H9 (cell line): ENCODE results near the gene SAMM50. TPM values are rescaled to one million over a fixed set of nuclear protein-coding genes. Genes with fewer than 3 reads are reported as not detected.
A peak's percentile ranks its signal among the peaks of the same experiment; 100 is the strongest.

ENCODE experiments used
- DNase-seq: peaks from one replicate; pipeline ENCODE4 v3.0.0-alpha.2; 2017
- H2AFZ ChIP-seq: one replicate; pipeline ENCODE4 v1.6.1; 2013; ENCODE audit warnings: mild to moderate bottlenecking, low read length, control low read depth, moderate library complexity
- H2AK5ac ChIP-seq: 2 replicates; pipeline ENCODE4 v1.6.1; 2013; ENCODE audit warnings: low read length, control low read depth, mixed read lengths; ENCODE audit not compliant: insufficient read length
- H2BK120ac ChIP-seq: one replicate; pipeline ENCODE4 v1.6.1; 2013; ENCODE audit warnings: low read depth, mild to moderate bottlenecking, low read length, control low read depth, inconsistent platforms; ENCODE audit not compliant: poor library complexity, severe bottlenecking
- H2BK12ac ChIP-seq: 2 replicates; pipeline ENCODE4 v1.6.1; 2013; ENCODE audit warnings: low read length, control low read depth, mixed read lengths, low read depth; ENCODE audit not compliant: insufficient read length
- H2BK15ac ChIP-seq: 2 replicates; pipeline ENCODE4 v1.6.1; 2013; ENCODE audit warnings: low read depth, low read length, control low read depth
- H2BK20ac ChIP-seq: one replicate; pipeline ENCODE4 v1.6.1; 2013; ENCODE audit warnings: low read depth, mild to moderate bottlenecking, low read length, control low read depth, inconsistent platforms; ENCODE audit not compliant: poor library complexity, severe bottlenecking
- H2BK5ac ChIP-seq: 2 replicates; pipeline ENCODE4 v1.6.1; 2013; ENCODE audit warnings: low read length, control low read depth, mixed read lengths; ENCODE audit not compliant: insufficient read length
- H3K14ac ChIP-seq: 2 replicates; pipeline ENCODE4 v1.6.1; 2013; ENCODE audit warnings: low read length, control low read depth; ENCODE audit not compliant: insufficient read depth
- H3K18ac ChIP-seq: 2 replicates; pipeline ENCODE4 v1.6.1; 2013; ENCODE audit warnings: low read depth, mild to moderate bottlenecking, mixed read lengths, low read length, control low read depth; ENCODE audit not compliant: insufficient read length
- H3K23ac ChIP-seq: 2 replicates; pipeline ENCODE4 v1.6.1; 2013; ENCODE audit warnings: low read length, control low read depth, mixed read lengths, low read depth; ENCODE audit not compliant: insufficient read length
- H3K23me2 ChIP-seq: 2 replicates; pipeline ENCODE4 v1.6.1; 2013; ENCODE audit warnings: low read depth, mild to moderate bottlenecking, mixed read lengths, low read length, control low read depth; ENCODE audit not compliant: insufficient read length, poor library complexity, severe bottlenecking
- H3K27ac ChIP-seq: 2 replicates; pipeline ENCODE4 v1.5.1; 2013; ENCODE audit warnings: low read length, control low read depth, mixed read lengths, low read depth; ENCODE audit not compliant: insufficient read length
- H3K27me3 ChIP-seq: 2 replicates; pipeline ENCODE4 v1.6.1; 2013; ENCODE audit warnings: low read length, control low read depth, inconsistent platforms; ENCODE audit not compliant: insufficient read depth
- H3K4ac ChIP-seq: 2 replicates; pipeline ENCODE4 v1.6.1; 2013; ENCODE audit warnings: low read depth, mild to moderate bottlenecking, control low read depth, inconsistent platforms, low read length, moderate library complexity
- H3K4me1 ChIP-seq: 2 replicates; pipeline ENCODE4 v1.6.1; 2013; ENCODE audit warnings: low read length, control low read depth, inconsistent platforms; ENCODE audit not compliant: insufficient read depth
- H3K4me2 ChIP-seq: 2 replicates; pipeline ENCODE4 v1.6.1; 2013; ENCODE audit warnings: low read length, control low read depth, mixed read lengths; ENCODE audit not compliant: insufficient read length, insufficient read depth
- H3K56ac ChIP-seq: 2 replicates; pipeline ENCODE4 v1.6.1; 2013; ENCODE audit warnings: low read depth, mild to moderate bottlenecking, mixed read lengths, low read length, control low read depth; ENCODE audit not compliant: insufficient read length
- H3K79me1 ChIP-seq: 2 replicates; pipeline ENCODE4 v1.6.1; 2013; ENCODE audit warnings: low read depth, mild to moderate bottlenecking, moderate library complexity, low read length, control low read depth, inconsistent platforms; ENCODE audit not compliant: insufficient read depth, poor library complexity, severe bottlenecking
- H3K79me2 ChIP-seq: 2 replicates; pipeline ENCODE4 v1.6.1; 2013; ENCODE audit warnings: low read length, control low read depth, inconsistent platforms; ENCODE audit not compliant: insufficient read depth
- H3K9ac ChIP-seq: 2 replicates; pipeline ENCODE4 v1.6.1; 2013; ENCODE audit warnings: low read length, control low read depth, mixed read lengths; ENCODE audit not compliant: insufficient read length; ENCODE audit errors: extremely low read depth
- H3K9me3 ChIP-seq: one replicate; pipeline ENCODE4 v1.6.1; 2013; ENCODE audit warnings: low read depth, low read length, inconsistent platforms; ENCODE audit not compliant: control insufficient read depth
- H3T11ph ChIP-seq: one replicate; pipeline ENCODE4 v1.6.1; 2013; ENCODE audit warnings: mild to moderate bottlenecking, low read length, control low read depth, inconsistent platforms
- H4K20me1 ChIP-seq: one replicate; pipeline ENCODE4 v1.6.1; 2013; ENCODE audit not compliant: control insufficient read depth, insufficient read length, insufficient read depth
- H4K5ac ChIP-seq: 2 replicates; pipeline ENCODE4 v1.6.1; 2013; ENCODE audit warnings: low read depth, mild to moderate bottlenecking, mixed read lengths, low read length, control low read depth; ENCODE audit not compliant: insufficient read length
- H4K8ac ChIP-seq: replicated peaks from 2 replicates; pipeline ENCODE4 v1.6.1; 2013; ENCODE audit warnings: low read length, control low read depth, mixed read lengths, low read depth; ENCODE audit not compliant: insufficient read length
- H4K91ac ChIP-seq: 2 replicates; pipeline ENCODE4 v1.6.1; 2013; ENCODE audit warnings: low read depth, mild to moderate bottlenecking, moderate library complexity, mixed read lengths, low read length, control low read depth; ENCODE audit not compliant: insufficient read length
- H3K27ac Mint-ChIP-seq, 3 experiments: 2 replicates in 2 of 3; 3 replicates in 1 of 3; pipeline ENCODE4 v1.8.0; 2020 to 2021; ENCODE audit warnings: mixed read lengths in 3 of 3, mild to moderate bottlenecking in 1 of 3, moderate library complexity in 1 of 3
- H3K27me3 Mint-ChIP-seq: 2 replicates; pipeline ENCODE4 v1.8.0; 2021; ENCODE audit warnings: low read depth, mild to moderate bottlenecking, moderate library complexity, mixed read lengths
- H3K36me3 Mint-ChIP-seq, 3 experiments: 2 replicates in 2 of 3; 3 replicates in 1 of 3; pipeline ENCODE4 v1.8.0; 2020 to 2021; ENCODE audit warnings: low read depth in 3 of 3, mixed read lengths in 3 of 3; ENCODE audit not compliant: insufficient read depth in 1 of 3
- H3K4me1 Mint-ChIP-seq, 2 experiments: 2 replicates each; pipeline ENCODE4 v1.8.0; 2020; ENCODE audit warnings: mixed read lengths in 2 of 2
- H3K4me3 Mint-ChIP-seq, 2 experiments: 2 replicates in 1 of 2; 3 replicates in 1 of 2; pipeline ENCODE4 v1.8.0; 2020 to 2021; ENCODE audit warnings: mild to moderate bottlenecking in 2 of 2, mixed read lengths in 2 of 2, moderate library complexity in 1 of 2
- H3K9me3 Mint-ChIP-seq, 2 experiments: 2 replicates in 1 of 2; 3 replicates in 1 of 2; pipeline ENCODE4 v1.8.0; 2020; ENCODE audit warnings: mild to moderate bottlenecking in 2 of 2, mixed read lengths in 2 of 2, moderate library complexity in 1 of 2
- WGBS: extraction: QIAGEN DNeasy Blood & Tissue Kit; methylation state at CpG from one replicate; pipeline ENCODE4 v1.1.7; 2013; ENCODE audit warnings: missing lambda C conversion rate, low lambda C conversion rate, mixed read lengths; ENCODE audit not compliant: insufficient read length; ENCODE audit errors: extremely low coverage; 5-methylcytosine and 5-hydroxymethylcytosine counted together
- total RNA-seq: library from RNA; stranded (reverse); gene quantifications from 2 replicates; pipeline ENCODE4 v1.2.1, GENCODE V29; 2021
- TF ChIP-seq, protein P1 (sequence below): fragments of 200-600 bp; sonication (generic); conservative IDR thresholded peaks from 3 replicates; pipeline ENCODE4 v1.8.0; 2021; ENCODE audit warnings: antibody characterized with exemption, mild to moderate bottlenecking

SAMM50 gene
- total RNA-seq, 1 experiment from 2014 or later = 57.2 TPM

GRCh38 chr22:43928468-43928867 lies 26.8 kb upstream of the SAMM50 start:
- H3K4ac ChIP-seq = no peak overlapping the region
- no peak overlapping the region for H3K56ac ChIP-seq
- H3K4me1 Mint-ChIP-seq = peaks cover 17 to 22% of the 10 kb centered on the region in 2 experiments
- H3K27ac Mint-ChIP-seq = peak overlapping the region in 1 of 3 experiments; percentile 62; a peak in 1 of 7 replicates
- no peaks in the 10 kb centered on the region for H3K27me3 Mint-ChIP-seq
- no peak overlapping the region for H3K4me2 ChIP-seq
- H3K9ac ChIP-seq = no peak overlapping the region
- no CpG with 5 or more reads among the region's 5 CpGs for WGBS
- DNase-seq = no peak
- no peak overlapping the region for H2BK12ac ChIP-seq
- H3K18ac ChIP-seq = no peak overlapping the region
- no peak overlapping the region for H3T11ph ChIP-seq
- H3K27me3 ChIP-seq = no peaks in the 10 kb centered on the region
- no peak overlapping the region for H4K91ac ChIP-seq
- H4K8ac ChIP-seq = no peak overlapping the region
- peaks cover 51 to 64% (median 62%) of the 10 kb centered on the region in 3 experiments; a peak in 6 of 7 replicates for H3K36me3 Mint-ChIP-seq
- no peaks in the 10 kb centered on the region for H4K20me1 ChIP-seq
- H2BK20ac ChIP-seq = no peak overlapping the region
- H3K23me2 ChIP-seq = no peaks in the 10 kb centered on the region
- H2AK5ac ChIP-seq = no peak overlapping the region
- H2BK15ac ChIP-seq = no peak overlapping the region
- no peak overlapping the region for H2BK5ac ChIP-seq
- H2AFZ ChIP-seq = no peak overlapping the region
- H3K9me3 ChIP-seq = no peaks in the 10 kb centered on the region
- TF ChIP-seq, protein P1, sequence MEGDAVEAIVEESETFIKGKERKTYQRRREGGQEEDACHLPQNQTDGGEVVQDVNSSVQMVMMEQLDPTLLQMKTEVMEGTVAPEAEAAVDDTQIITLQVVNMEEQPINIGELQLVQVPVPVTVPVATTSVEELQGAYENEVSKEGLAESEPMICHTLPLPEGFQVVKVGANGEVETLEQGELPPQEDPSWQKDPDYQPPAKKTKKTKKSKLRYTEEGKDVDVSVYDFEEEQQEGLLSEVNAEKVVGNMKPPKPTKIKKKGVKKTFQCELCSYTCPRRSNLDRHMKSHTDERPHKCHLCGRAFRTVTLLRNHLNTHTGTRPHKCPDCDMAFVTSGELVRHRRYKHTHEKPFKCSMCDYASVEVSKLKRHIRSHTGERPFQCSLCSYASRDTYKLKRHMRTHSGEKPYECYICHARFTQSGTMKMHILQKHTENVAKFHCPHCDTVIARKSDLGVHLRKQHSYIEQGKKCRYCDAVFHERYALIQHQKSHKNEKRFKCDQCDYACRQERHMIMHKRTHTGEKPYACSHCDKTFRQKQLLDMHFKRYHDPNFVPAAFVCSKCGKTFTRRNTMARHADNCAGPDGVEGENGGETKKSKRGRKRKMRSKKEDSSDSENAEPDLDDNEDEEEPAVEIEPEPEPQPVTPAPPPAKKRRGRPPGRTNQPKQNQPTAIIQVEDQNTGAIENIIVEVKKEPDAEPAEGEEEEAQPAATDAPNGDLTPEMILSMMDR = no peak
- no peaks in the 10 kb centered on the region; a peak in 1 of 5 replicates for H3K9me3 Mint-ChIP-seq
- no peak overlapping the region for H2BK120ac ChIP-seq
- no peak overlapping the region for H3K27ac ChIP-seq
- no peaks in the 10 kb centered on the region for H3K79me1 ChIP-seq
- no peak overlapping the region for H3K14ac ChIP-seq
- no peak overlapping the region for H4K5ac ChIP-seq
- 0 out of 5 replicates have a peak overlapping the region, but pooled peaks of 1 of the 2 experiments have one; percentile 31 for H3K4me3 Mint-ChIP-seq
- H3K79me2 ChIP-seq = no peaks in the 10 kb centered on the region; the same call in 1 of the 2 replicates
- no peak overlapping the region for H3K23ac ChIP-seq
- H3K4me1 ChIP-seq = no peaks in the 10 kb centered on the region; the same call in 1 of the 2 replicates
